Measurements from ENCODE around the gene EDNRB. TPM values are rescaled to one million over a fixed set of nuclear protein-coding genes. Genes with fewer than 3 reads are reported as not detected.

EDNRB gene
- polyA plus RNA-seq, 1 donor (not counting 4 experiments of a cell fraction or from before 2014, with no cell fraction given), result 0.01 TPM

DNA sequence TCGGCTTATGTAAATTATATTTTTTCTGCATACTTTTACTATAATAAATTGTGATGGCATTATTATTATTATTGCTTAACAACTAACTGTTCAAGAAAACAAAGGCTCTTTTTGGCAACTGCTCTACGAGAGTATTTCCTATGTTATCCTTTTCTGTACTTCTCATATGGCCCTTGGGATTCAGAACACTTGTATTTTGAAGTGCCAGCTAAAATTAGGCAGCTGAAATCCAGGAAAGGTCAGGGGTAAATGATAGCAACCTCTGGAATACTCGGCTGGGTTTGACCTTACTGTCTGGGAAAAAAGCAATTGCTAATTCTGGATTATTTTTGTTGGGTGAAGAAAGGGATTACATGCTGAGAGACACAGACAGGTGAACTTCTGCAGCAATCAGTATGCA lies 23.9 kb downstream of the EDNRB start:
- Histone ChIP-seq H2AFZ (ENCODE audit: control insufficient read depth, low read length) (no peak overlapping the region), H3K9me1 (ENCODE audit: control insufficient read depth, extremely low read depth, insufficient read depth, low read length) (no peaks in the 10 kb centered on the region), H3K4me3 (ENCODE audit: control insufficient read depth in 2 of 3, extremely low read depth in 1 of 3, insufficient read depth in 2 of 3, low read depth in 1 of 3, low read length in 3 of 3) (no peak overlapping the region), H3K36me3 (ENCODE audit: control insufficient read depth in 2 of 2, extremely low read depth in 1 of 2, insufficient read depth in 2 of 2, low read length in 2 of 2) (no peaks in the 10 kb centered on the region), H3K27me3 (ENCODE audit: control insufficient read depth, extremely low read depth, insufficient read depth, low read length) (no peaks in the 10 kb centered on the region), H3K79me2 (ENCODE audit: control insufficient read depth, insufficient read depth, low read length) (no peaks in the 10 kb centered on the region), H3K4me1 (ENCODE audit: control insufficient read depth, extremely low read depth, insufficient read depth, low read length) (no peaks in the 10 kb centered on the region), H4K20me1 (ENCODE audit: control insufficient read depth, extremely low read depth, insufficient read depth, low read length) (no peaks in the 10 kb centered on the region), H3K9me3 (ENCODE audit: control insufficient read depth, low read depth, low read length) (no peaks in the 10 kb centered on the region), H3K9ac (ENCODE audit: control insufficient read depth, extremely low read depth, insufficient read depth, low read length) (no peak overlapping the region), H3K4me2 (ENCODE audit: control insufficient read depth, extremely low read depth, insufficient read depth, low read depth, low read length) (no peak overlapping the region), H3K27ac (ENCODE audit: control insufficient read depth, insufficient read depth, low read length) (no peak overlapping the region)
- no peak for FAIRE-seq
- no peak for DNase-seq (ENCODE audit: low read depth, low spot score)
- dilution Hi-C loops (cut with MboI; ENCODE audit: extremely low pct_ligation_motif_present, low sequenced_read_pairs), result no loop called here
- TF ChIP-seq EZH2 (IDR thresholded peaks at IDR 0.05; ENCODE audit: low read length), result no peak
- TF ChIP-seq, protein P1, sequence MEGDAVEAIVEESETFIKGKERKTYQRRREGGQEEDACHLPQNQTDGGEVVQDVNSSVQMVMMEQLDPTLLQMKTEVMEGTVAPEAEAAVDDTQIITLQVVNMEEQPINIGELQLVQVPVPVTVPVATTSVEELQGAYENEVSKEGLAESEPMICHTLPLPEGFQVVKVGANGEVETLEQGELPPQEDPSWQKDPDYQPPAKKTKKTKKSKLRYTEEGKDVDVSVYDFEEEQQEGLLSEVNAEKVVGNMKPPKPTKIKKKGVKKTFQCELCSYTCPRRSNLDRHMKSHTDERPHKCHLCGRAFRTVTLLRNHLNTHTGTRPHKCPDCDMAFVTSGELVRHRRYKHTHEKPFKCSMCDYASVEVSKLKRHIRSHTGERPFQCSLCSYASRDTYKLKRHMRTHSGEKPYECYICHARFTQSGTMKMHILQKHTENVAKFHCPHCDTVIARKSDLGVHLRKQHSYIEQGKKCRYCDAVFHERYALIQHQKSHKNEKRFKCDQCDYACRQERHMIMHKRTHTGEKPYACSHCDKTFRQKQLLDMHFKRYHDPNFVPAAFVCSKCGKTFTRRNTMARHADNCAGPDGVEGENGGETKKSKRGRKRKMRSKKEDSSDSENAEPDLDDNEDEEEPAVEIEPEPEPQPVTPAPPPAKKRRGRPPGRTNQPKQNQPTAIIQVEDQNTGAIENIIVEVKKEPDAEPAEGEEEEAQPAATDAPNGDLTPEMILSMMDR (optimal IDR thresholded peaks at IDR 0.05 in 1 of 3, IDR thresholded peaks at IDR 0.05 in 1 of 3, conservative IDR thresholded peaks at IDR 0.05 in 1 of 3; ENCODE audit: extremely low read depth in 1 of 3, insufficient read depth in 2 of 3, low read length in 3 of 3), result no peak

- no peak for DNase-seq (ENCODE audit: low read depth, low spot score)
- H3K27me3 ChIP-seq (ENCODE audit: control insufficient read depth, extremely low read depth, insufficient read depth, low read length), result no peaks in the 10 kb centered on the region
- H3K4me1 ChIP-seq (ENCODE audit: control insufficient read depth, extremely low read depth, insufficient read depth, low read length), result no peaks in the 10 kb centered on the region
- H3K36me3 ChIP-seq (ENCODE audit: control insufficient read depth in 2 of 2, extremely low read depth in 1 of 2, insufficient read depth in 2 of 2, low read length in 2 of 2), result no peaks in the 10 kb centered on the region
- H4K20me1 ChIP-seq (ENCODE audit: control insufficient read depth, extremely low read depth, insufficient read depth, low read length), result no peaks in the 10 kb centered on the region
- H3K4me2 ChIP-seq (ENCODE audit: control insufficient read depth, extremely low read depth, insufficient read depth, low read depth, low read length), result no peak overlapping the region
- H3K9me3 ChIP-seq (ENCODE audit: control insufficient read depth, low read depth, low read length), result no peaks in the 10 kb centered on the region
- no peak overlapping the region for H3K4me3 ChIP-seq (ENCODE audit: control insufficient read depth in 2 of 3, extremely low read depth in 1 of 3, insufficient read depth in 2 of 3, low read depth in 1 of 3, low read length in 3 of 3)
- no peak overlapping the region for H3K27ac ChIP-seq (ENCODE audit: control insufficient read depth, insufficient read depth, low read length)
- H3K79me2 ChIP-seq (ENCODE audit: control insufficient read depth, insufficient read depth, low read length), result no peaks in the 10 kb centered on the region
- no peak overlapping the region for H3K9ac ChIP-seq (ENCODE audit: control insufficient read depth, extremely low read depth, insufficient read depth, low read length)
- no peaks in the 10 kb centered on the region for H3K9me1 ChIP-seq (ENCODE audit: control insufficient read depth, extremely low read depth, insufficient read depth, low read length)
- TF ChIP-seq EZH2 (IDR thresholded peaks at IDR 0.05; ENCODE audit: low read length), result no peak
- TF ChIP-seq, protein P1 (optimal IDR thresholded peaks at IDR 0.05 in 1 of 3, IDR thresholded peaks at IDR 0.05 in 1 of 3, conservative IDR thresholded peaks at IDR 0.05 in 1 of 3; ENCODE audit: extremely low read depth in 1 of 3, insufficient read depth in 2 of 3, low read length in 3 of 3), result no peak
- H2AFZ ChIP-seq (ENCODE audit: control insufficient read depth, low read length), result no peak overlapping the region
- FAIRE-seq, result no peak
- dilution Hi-C loops (cut with MboI; ENCODE audit: extremely low pct_ligation_motif_present, low sequenced_read_pairs), result no loop called here
These were observed 25.6 kb downstream of the EDNRB start for GRCh38 chr13:77893066-77893465.
